BE2C (cell line): ENCODE data around the gene REST.
"Not testable (repeated sequence)": the region's sequence is repeated elsewhere in the genome, so short reads cannot be mapped to it uniquely, and the experiment has no call there.

Source experiments
- DNase-seq: peaks from one replicate; pipeline ENCODE4 v3.0.0-alpha.2; 2020
- H3K27me3 ChIP-seq: fragments of 250-450 bp; sonication (Bioruptor Pico); 2 replicates; pipeline ENCODE4 v1.5.1; 2020; ENCODE audit warnings: mild to moderate bottlenecking
- H3K36me3 ChIP-seq: fragments of 250-450 bp; sonication (Bioruptor Pico); 2 replicates; pipeline ENCODE4 v1.5.1; 2020; ENCODE audit warnings: mild to moderate bottlenecking
- H3K4me1 ChIP-seq: fragments of 250-450 bp; sonication (Bioruptor Pico); 2 replicates; pipeline ENCODE4 v1.5.1; 2020
- H3K4me3 ChIP-seq: 2 replicates; pipeline ENCODE4 v1.5.1; 2011; ENCODE audit warnings: low read depth, low read length
- H3K9me3 ChIP-seq: fragments of 250-450 bp; sonication (Bioruptor Pico); 2 replicates; pipeline ENCODE4 v1.5.1; 2020
- CTCF ChIP-seq: IDR thresholded peaks from 2 replicates; pipeline ENCODE4 v1.5.1; 2012; ENCODE audit warnings: mild to moderate bottlenecking, low read depth, low read length

REST gene

GRCh38 chr4:56871371-56871866 lies 36.3 kb upstream of the REST start:
- peak; percentile 24 for DNase-seq
- TF ChIP-seq CTCF: no peak
- peak overlapping the region; percentile 21; the same call in 1 of the 2 replicates for H3K4me3 ChIP-seq

GRCh38 chr4:56874166-56874565 lies 33.5 kb upstream of the REST start:
- no peaks in the 10 kb centered on the region for H3K4me1 ChIP-seq
- no peak for DNase-seq

More at GRCh38 chr4:56871371-56871866, 36.3 kb upstream of the REST start:
- Histone ChIP-seq H3K9me3 (no peaks in the 10 kb centered on the region), H3K4me1 (no peaks in the 10 kb centered on the region), H3K27me3 (no peaks in the 10 kb centered on the region), H3K36me3 (no peaks in the 10 kb centered on the region)

GRCh38 chr4:56874923-56875322 lies 32.8 kb upstream of the REST start:
- TF ChIP-seq CTCF: no peak
- H3K4me3 ChIP-seq: no peak overlapping the region
- no peaks in the 10 kb centered on the region for H3K4me1 ChIP-seq
- H3K36me3 ChIP-seq: no peaks in the 10 kb centered on the region
- H3K27me3 ChIP-seq: no peaks in the 10 kb centered on the region
- DNase-seq: no peak
- no peaks in the 10 kb centered on the region for H3K9me3 ChIP-seq

More at GRCh38 chr4:56874166-56874565, 33.5 kb upstream of the REST start:
- TF ChIP-seq CTCF: no peak
- Histone ChIP-seq H3K36me3 (no peaks in the 10 kb centered on the region), H3K27me3 (no peaks in the 10 kb centered on the region), H3K9me3 (no peaks in the 10 kb centered on the region), H3K4me3 (no peak overlapping the region)

- no peak for DNase-seq
- Histone ChIP-seq H3K9me3 (no peaks in the 10 kb centered on the region), H3K4me3 (no peak overlapping the region), H3K4me1 (no peaks in the 10 kb centered on the region), H3K27me3 (no peaks in the 10 kb centered on the region), H3K36me3 (no peaks in the 10 kb centered on the region)
- no peak for TF ChIP-seq CTCF
Measured at GRCh38 chr4:56876264-56876663, 31.4 kb upstream of the REST start.

GRCh38 chr4:56879996-56880395 lies 27.7 kb upstream of the REST start:
- no peak for DNase-seq
- Histone ChIP-seq H3K4me3 (no peak overlapping the region), H3K27me3 (no peaks in the 10 kb centered on the region), H3K9me3 (no peaks in the 10 kb centered on the region), H3K4me1 (no peaks in the 10 kb centered on the region), H3K36me3 (no peaks in the 10 kb centered on the region)
- no peak for TF ChIP-seq CTCF

- no peak for DNase-seq
- TF ChIP-seq CTCF: no peak
- Histone ChIP-seq H3K4me3 (no peak overlapping the region), H3K36me3 (no peaks in the 10 kb centered on the region), H3K27me3 (no peaks in the 10 kb centered on the region), H3K9me3 (no peaks in the 10 kb centered on the region), H3K4me1 (no peaks in the 10 kb centered on the region)
Measured at GRCh38 chr4:56880572-56880971, 27.1 kb upstream of the REST start.

- DNase-seq, H3K27me3 ChIP-seq, H3K4me1 ChIP-seq, H3K36me3 ChIP-seq, H3K4me3 ChIP-seq, H3K9me3 ChIP-seq: not testable (repeated sequence)
Measured at GRCh38 chr4:56884511-56884910, 23.2 kb upstream of the REST start.
